Activated gamma-delta T cell treated with Interleukin-2 at 50 U/mL for 16 hours (primary cell): ENCODE data around the gene PCDHA5.
"Not testable (repeated sequence)": the region's sequence is repeated elsewhere in the genome, so short reads cannot be mapped to it uniquely, and the experiment has no call there.

ENCODE experiments used
- DNase-seq: peaks from one replicate; pipeline ENCODE4 v3.0.0-alpha.2; 2020

PCDHA5 gene

GRCh38 chr5:140821375-140822280 lies at the start of gene PCDHA5:
PCDHA5 (plus strand) TSS chr5:140821613.
- DNase-seq, result no peak

- no peak for DNase-seq
Observed at GRCh38 chr5:140780512-140780911, 40.9 kb upstream of the PCDHA5 start.

- no peak for DNase-seq
Observed at GRCh38 chr5:140785905-140786686, 35.3 kb upstream of the PCDHA5 start, which contains the start of gene PCDHA1. PCDHA1 (plus strand) TSS chr5:140786140.

- DNase-seq, result not testable (repeated sequence)
Observed at GRCh38 chr5:140787422-140787821, 34.0 kb upstream of the PCDHA5 start.

GRCh38 chr5:140787849-140788504 lies 33.4 kb upstream of the PCDHA5 start:
- not testable (repeated sequence) for DNase-seq

- DNase-seq, result no peak
Observed at GRCh38 chr5:140791089-140791488, 30.3 kb upstream of the PCDHA5 start.

GRCh38 chr5:140794595-140795258 lies 26.7 kb upstream of the PCDHA5 start, which contains the start of gene PCDHA2:
PCDHA2 (plus strand) TSS chr5:140794852.
- DNase-seq, result no peak

- DNase-seq, result no peak
Observed at GRCh38 chr5:140795259-140795641, 26.2 kb upstream of the PCDHA5 start.

- DNase-seq, result not testable (repeated sequence)
Observed at GRCh38 chr5:140796072-140796717, 25.2 kb upstream of the PCDHA5 start.

- no peak for DNase-seq
Observed at GRCh38 chr5:140796718-140797095, 24.7 kb upstream of the PCDHA5 start.

GRCh38 chr5:140800816-140801493 lies 20.5 kb upstream of the PCDHA5 start, which contains the start of gene PCDHA3:
PCDHA3 (plus strand) TSS chr5:140801057.
- DNase-seq, result no peak

GRCh38 chr5:140801494-140801841 lies 19.9 kb upstream of the PCDHA5 start:
- no peak for DNase-seq

- DNase-seq, result not testable (repeated sequence)
Observed at GRCh38 chr5:140802381-140802780, 19.0 kb upstream of the PCDHA5 start.

GRCh38 chr5:140802781-140803271 lies 18.6 kb upstream of the PCDHA5 start:
- no peak for DNase-seq

GRCh38 chr5:140806834-140807775 lies 14.3 kb upstream of the PCDHA5 start, which contains the start of gene PCDHA4:
PCDHA4 (plus strand) TSS chr5:140807068.
- no peak for DNase-seq

GRCh38 chr5:140808241-140808888 lies 13.0 kb upstream of the PCDHA5 start:
- DNase-seq, result not testable (repeated sequence)

- no peak for DNase-seq
Observed at GRCh38 chr5:140808889-140809291, 12.5 kb upstream of the PCDHA5 start.

GRCh38 chr5:140822281-140822629 lies 842 bp downstream of the PCDHA5 start:
- no peak for DNase-seq

GRCh38 chr5:140822969-140823368 lies 1.6 kb downstream of the PCDHA5 start:
- DNase-seq, result not testable (repeated sequence)

GRCh38 chr5:140823475-140823874 lies 2.1 kb downstream of the PCDHA5 start:
- no peak for DNase-seq
